ENCODE results near the gene AOPEP.

DNA sequence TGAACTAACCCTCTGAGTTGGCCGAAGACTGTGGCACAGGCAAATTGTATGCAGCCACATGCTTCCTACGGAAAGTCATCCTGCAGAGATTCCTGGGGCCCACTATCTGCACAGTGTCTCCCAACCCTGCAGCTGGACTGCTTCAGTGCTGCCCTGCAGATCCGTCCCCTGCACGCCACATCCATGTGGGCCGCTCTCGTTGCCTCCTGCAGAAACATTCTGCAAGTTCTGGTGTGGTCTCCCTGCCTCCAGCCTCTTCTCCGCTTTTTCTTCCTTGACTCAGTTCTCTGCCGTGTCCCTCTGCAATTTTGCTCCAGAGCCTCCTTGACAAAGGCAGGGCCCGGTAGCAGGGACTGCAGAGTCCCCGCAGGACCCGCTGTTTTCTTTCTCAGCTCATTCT is 249.0 kb downstream of the AOPEP start:
- TF ChIP-seq, protein P1, sequence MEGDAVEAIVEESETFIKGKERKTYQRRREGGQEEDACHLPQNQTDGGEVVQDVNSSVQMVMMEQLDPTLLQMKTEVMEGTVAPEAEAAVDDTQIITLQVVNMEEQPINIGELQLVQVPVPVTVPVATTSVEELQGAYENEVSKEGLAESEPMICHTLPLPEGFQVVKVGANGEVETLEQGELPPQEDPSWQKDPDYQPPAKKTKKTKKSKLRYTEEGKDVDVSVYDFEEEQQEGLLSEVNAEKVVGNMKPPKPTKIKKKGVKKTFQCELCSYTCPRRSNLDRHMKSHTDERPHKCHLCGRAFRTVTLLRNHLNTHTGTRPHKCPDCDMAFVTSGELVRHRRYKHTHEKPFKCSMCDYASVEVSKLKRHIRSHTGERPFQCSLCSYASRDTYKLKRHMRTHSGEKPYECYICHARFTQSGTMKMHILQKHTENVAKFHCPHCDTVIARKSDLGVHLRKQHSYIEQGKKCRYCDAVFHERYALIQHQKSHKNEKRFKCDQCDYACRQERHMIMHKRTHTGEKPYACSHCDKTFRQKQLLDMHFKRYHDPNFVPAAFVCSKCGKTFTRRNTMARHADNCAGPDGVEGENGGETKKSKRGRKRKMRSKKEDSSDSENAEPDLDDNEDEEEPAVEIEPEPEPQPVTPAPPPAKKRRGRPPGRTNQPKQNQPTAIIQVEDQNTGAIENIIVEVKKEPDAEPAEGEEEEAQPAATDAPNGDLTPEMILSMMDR (IDR thresholded peaks at IDR 0.05; ENCODE audit: low read depth, low read length), result no peak
- no peak for TF ChIP-seq EZH2phosphoT487 (IDR thresholded peaks at IDR 0.05; ENCODE audit: low read depth)

All from OCI-LY3 (cell line).